SK-N-MC (cell line): ENCODE results near the gene KLK10.

Experiments
- EZH2 ChIP-seq: fragments of 200-600 bp; sonication (generic); IDR thresholded peaks from one replicate; pipeline ENCODE4 v1.6.1; 2017; ENCODE audit warnings: antibody characterized with exemption
- POLR2AphosphoS5 ChIP-seq: IDR thresholded peaks from 2 replicates; pipeline ENCODE4 v1.6.1; 2012; ENCODE audit warnings: mild to moderate bottlenecking, low read depth, low read length, borderline replicate concordance

DNA sequence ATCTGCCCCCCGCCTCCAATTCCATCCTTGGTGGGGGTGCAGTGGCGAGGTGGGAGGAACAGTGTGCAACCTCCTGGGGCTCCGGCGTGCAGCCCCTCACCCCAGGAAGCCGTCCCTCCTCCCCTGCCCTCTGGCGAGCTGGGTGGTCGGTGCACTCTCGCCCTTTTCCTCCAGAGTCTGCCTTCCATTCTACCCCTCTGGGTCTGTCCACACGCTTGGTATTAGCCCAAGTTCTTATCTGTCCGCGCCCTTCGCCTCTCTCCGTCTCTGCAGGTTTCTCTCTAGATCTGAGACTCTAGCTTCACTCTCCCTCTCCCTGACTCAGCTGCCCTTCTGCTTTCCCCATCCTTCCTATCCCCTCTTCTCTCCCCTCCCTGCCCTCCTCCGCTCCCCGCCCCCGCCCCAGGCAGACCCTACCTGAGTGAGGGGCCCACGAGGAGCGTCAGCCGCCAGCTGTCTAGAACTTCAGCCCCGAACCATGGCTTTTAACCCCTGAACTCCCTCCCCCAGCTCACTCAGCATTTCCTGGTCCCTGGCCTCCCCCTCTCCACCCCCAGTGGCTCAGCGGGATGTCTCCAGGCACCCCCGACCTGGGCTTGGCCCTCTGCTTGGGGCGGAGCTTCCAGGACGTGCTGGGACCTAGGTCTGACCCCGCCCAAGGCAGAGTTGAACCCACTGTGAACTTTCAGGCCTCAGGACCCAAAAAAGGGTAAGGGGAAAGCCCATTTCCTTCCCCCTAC lies 45.9 kb upstream of the KLK10 start:
- no peak for TF ChIP-seq POLR2AphosphoS5
- TF ChIP-seq EZH2, result no peak
